DND-41 (cell line): Measurements from ENCODE around the gene PITPNM3.

Source experiments
- EZH2 ChIP-seq: IDR thresholded peaks from 3 replicates; pipeline ENCODE4 v1.6.1; 2012; ENCODE audit warnings: borderline replicate concordance, low read depth, mild to moderate bottlenecking, moderate library complexity, low read length, inconsistent platforms; ENCODE audit not compliant: severe bottlenecking
- TF ChIP-seq, protein P1 (sequence below): IDR thresholded peaks from 2 replicates; pipeline ENCODE4 v1.5.1; 2012; ENCODE audit warnings: borderline replicate concordance, low read length, moderate library complexity, mild to moderate bottlenecking; ENCODE audit not compliant: poor library complexity, severe bottlenecking; ENCODE audit errors: extremely low read depth

DNA sequence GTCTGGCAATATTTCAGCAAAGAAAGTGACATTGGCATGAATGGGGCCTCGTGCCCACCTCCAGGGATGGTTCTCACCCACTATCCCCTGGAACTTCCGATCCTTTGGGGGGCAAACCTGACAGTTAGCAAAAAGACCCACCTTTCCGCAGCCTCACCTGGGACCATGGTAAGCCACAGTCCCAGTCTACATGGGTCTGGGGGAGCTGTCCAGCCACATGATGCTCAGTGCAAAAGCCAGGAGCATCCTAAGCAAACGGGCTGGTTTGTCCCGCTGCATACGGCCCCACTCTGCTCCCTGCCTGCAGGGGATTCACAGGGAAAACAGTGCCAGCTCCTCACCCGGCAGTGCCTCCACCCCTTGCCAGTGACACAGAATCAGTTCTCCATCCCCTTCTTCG lies 140.7 kb downstream of the PITPNM3 start:
- TF ChIP-seq, protein P1, sequence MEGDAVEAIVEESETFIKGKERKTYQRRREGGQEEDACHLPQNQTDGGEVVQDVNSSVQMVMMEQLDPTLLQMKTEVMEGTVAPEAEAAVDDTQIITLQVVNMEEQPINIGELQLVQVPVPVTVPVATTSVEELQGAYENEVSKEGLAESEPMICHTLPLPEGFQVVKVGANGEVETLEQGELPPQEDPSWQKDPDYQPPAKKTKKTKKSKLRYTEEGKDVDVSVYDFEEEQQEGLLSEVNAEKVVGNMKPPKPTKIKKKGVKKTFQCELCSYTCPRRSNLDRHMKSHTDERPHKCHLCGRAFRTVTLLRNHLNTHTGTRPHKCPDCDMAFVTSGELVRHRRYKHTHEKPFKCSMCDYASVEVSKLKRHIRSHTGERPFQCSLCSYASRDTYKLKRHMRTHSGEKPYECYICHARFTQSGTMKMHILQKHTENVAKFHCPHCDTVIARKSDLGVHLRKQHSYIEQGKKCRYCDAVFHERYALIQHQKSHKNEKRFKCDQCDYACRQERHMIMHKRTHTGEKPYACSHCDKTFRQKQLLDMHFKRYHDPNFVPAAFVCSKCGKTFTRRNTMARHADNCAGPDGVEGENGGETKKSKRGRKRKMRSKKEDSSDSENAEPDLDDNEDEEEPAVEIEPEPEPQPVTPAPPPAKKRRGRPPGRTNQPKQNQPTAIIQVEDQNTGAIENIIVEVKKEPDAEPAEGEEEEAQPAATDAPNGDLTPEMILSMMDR, result no peak
- no peak for TF ChIP-seq EZH2
